ENCODE results near the gene RBBP9.

Gene RBBP9

GRCh38 chr20:18436847-18437246, 60.2 kb downstream of the RBBP9 start:
- Histone ChIP-seq H3K9ac (no peak overlapping the region), H3K27ac (peak overlapping the region in 10 of 11 experiments; percentile 15 to 69 (median 57); a peak in 15 of 22 replicates), H3K4me2 (peak overlapping the region; percentile 7 to 69 (median 46); a peak in 19 of 22 replicates), H3K27me3 (no peaks in the 10 kb centered on the region), H3K36me3 (no peaks in the 10 kb centered on the region), H3K4me1 (peaks cover 4 to 13% (median 11%) of the 10 kb centered on the region in 10 experiments; a peak in 12 of 20 replicates), H4K20me1 (no peaks in the 10 kb centered on the region), H3K4me3 (no peak overlapping the region), H3K9me3 (replicated peaks in 1 of 11) (peaks cover 0 to 6% (median 0%) of the 10 kb centered on the region in 11 experiments; a peak in 3 of 22 replicates)
- no peak for TF ChIP-seq Cebpa-rat (IDR thresholded peaks at IDR 0.05)
